Panc1 (cell line): ENCODE results near the gene YBX1.

Experiments used
- CTCF ChIP-seq: fragments of 450-650 bp; IDR thresholded peaks from 2 replicates; pipeline ENCODE4 v1.5.1; 2017; ENCODE audit warnings: mild to moderate bottlenecking
- POLR2AphosphoS5 ChIP-seq: IDR thresholded peaks from 2 replicates; pipeline ENCODE4 v1.6.1; 2012; ENCODE audit warnings: mild to moderate bottlenecking, low read depth, low read length, moderate library complexity

- TF ChIP-seq CTCF (no peak), POLR2AphosphoS5 (no peak)
Measured at GRCh38 chr1:42692911-42693310, 10.7 kb downstream of the YBX1 start.
